IMR-90 (cell line): ENCODE data around the gene CUBN. TPM values are rescaled to one million over a fixed set of nuclear protein-coding genes. Genes with fewer than 3 reads are reported as not detected.

Experiments
- ATAC-seq: fragments of 200-7000 bp; cut with Tn5 transposase; 2 replicates; pipeline ENCODE4 v1.9.1; 2020; ENCODE audit warnings: low read depth, mild to moderate bottlenecking, moderate library complexity
- BruUV-seq: library from RNA; stranded (reverse); fragments of 400-500 nt; replicated peaks from 2 replicates; lab custom pipeline; 2021; lab: Mats Ljungman, UMichigan
- CTCF ChIA-PET: fragments of 300-600 bp; formaldehyde crosslinking; extraction: SDS; loops from one replicate; lab custom pipeline; 2021; ENCODE audit warnings: antibody characterized with exemption; lab: Yijun Ruan, JAX
- POLR2A ChIA-PET: fragments of 300-600 bp; sonication (Branson Sonifier 250); formaldehyde crosslinking; loops from one replicate; lab custom pipeline; 2022; ENCODE audit warnings: antibody characterized with exemption; ENCODE audit not compliant: unreplicated experiment; lab: Charles Lee
- DNase-seq: peaks from one replicate; pipeline ENCODE4 v3.0.0; 2013
- H2AFZ ChIP-seq: replicated peaks from 2 replicates; pipeline ENCODE3; 2013; ENCODE audit warnings: low read length, mild to moderate bottlenecking; ENCODE audit not compliant: poor library complexity
- H2AK5ac ChIP-seq: 2 replicates; pipeline ENCODE4 v1.6.1; 2013; ENCODE audit warnings: low read depth, low read length, inconsistent platforms
- H2AK9ac ChIP-seq: replicated peaks from 2 replicates; pipeline ENCODE3; 2013; ENCODE audit warnings: mild to moderate bottlenecking, low read depth, low read length, moderate library complexity; ENCODE audit not compliant: poor library complexity
- H2BK120ac ChIP-seq: 2 replicates; pipeline ENCODE4 v1.6.1; 2013; ENCODE audit warnings: low read depth, low read length, inconsistent platforms
- H2BK15ac ChIP-seq: 3 replicates; pipeline ENCODE4 v1.6.1; 2013; ENCODE audit warnings: low read depth, low read length, inconsistent platforms
- H2BK20ac ChIP-seq: 2 replicates; pipeline ENCODE4 v1.6.1; 2013; ENCODE audit warnings: low read depth, mild to moderate bottlenecking, inconsistent platforms, low read length, moderate library complexity
- H2BK5ac ChIP-seq: 2 replicates; pipeline ENCODE4 v1.6.1; 2013; ENCODE audit warnings: mild to moderate bottlenecking, low read depth, low read length, inconsistent platforms; ENCODE audit not compliant: poor library complexity, severe bottlenecking
- H3K14ac ChIP-seq: replicated peaks from 2 replicates; pipeline ENCODE4 v1.6.1; 2013; ENCODE audit warnings: low read depth, low read length, inconsistent platforms
- H3K18ac ChIP-seq: 2 replicates; pipeline ENCODE4 v1.6.1; 2013; ENCODE audit warnings: low read depth, low read length, control low read depth
- H3K23ac ChIP-seq: 2 replicates; pipeline ENCODE4 v1.6.1; 2013; ENCODE audit warnings: low read depth, low read length, inconsistent platforms
- H3K27ac ChIP-seq: 2 replicates; pipeline ENCODE4 v1.5.1; 2013; ENCODE audit warnings: mild to moderate bottlenecking, control low read depth, low read length; ENCODE audit not compliant: insufficient read depth
- H3K27me3 ChIP-seq: 2 replicates; pipeline ENCODE4 v1.6.1; 2013; ENCODE audit warnings: low read length; ENCODE audit not compliant: control insufficient read depth, insufficient read depth
- H3K36me3 ChIP-seq: 2 replicates; pipeline ENCODE4 v1.6.1; 2013; ENCODE audit warnings: low read length, mixed read lengths; ENCODE audit not compliant: control insufficient read depth, insufficient read depth
- H3K4ac ChIP-seq: 2 replicates; pipeline ENCODE4 v1.6.1; 2013; ENCODE audit warnings: low read depth, low read length, inconsistent platforms
- H3K4me1 ChIP-seq: 2 replicates; pipeline ENCODE4 v1.6.1; 2013; ENCODE audit warnings: low read length, mixed read lengths; ENCODE audit not compliant: control insufficient read depth, insufficient read depth
- H3K4me2 ChIP-seq: 2 replicates; pipeline ENCODE4 v1.6.1; 2013; ENCODE audit warnings: low read depth, mild to moderate bottlenecking, control low read depth, low read length, moderate library complexity
- H3K4me3 ChIP-seq: 2 replicates; pipeline ENCODE4 v1.5.1; 2013; ENCODE audit warnings: low read depth, mild to moderate bottlenecking, control low read depth, low read length, moderate library complexity; ENCODE audit not compliant: insufficient read depth
- H3K56ac ChIP-seq: 2 replicates; pipeline ENCODE4 v1.6.1; 2013; ENCODE audit warnings: low read length, inconsistent platforms; ENCODE audit not compliant: insufficient read depth; ENCODE audit errors: extremely low read depth
- H3K79me1 ChIP-seq, 2 experiments: 2 replicates each; pipeline ENCODE4 v1.6.1; 2013; ENCODE audit warnings: low read length in 2 of 2, inconsistent platforms in 1 of 2, low read depth in 1 of 2
- H3K9ac ChIP-seq: 2 replicates; pipeline ENCODE4 v1.6.1; 2013; ENCODE audit warnings: low read depth, low read length, control low read depth
- H3K9me1 ChIP-seq: 2 replicates; pipeline ENCODE4 v1.6.1; 2013; ENCODE audit warnings: low read length, inconsistent platforms; ENCODE audit not compliant: insufficient read depth
- H3K9me3 ChIP-seq: 2 replicates; pipeline ENCODE4 v1.6.1; 2013; ENCODE audit warnings: low read length; ENCODE audit not compliant: control insufficient read depth, insufficient read depth
- H4K20me1 ChIP-seq: 2 replicates; pipeline ENCODE4 v1.6.1; 2013; ENCODE audit warnings: low read length, inconsistent platforms; ENCODE audit not compliant: insufficient read depth
- H4K5ac ChIP-seq: 2 replicates; pipeline ENCODE4 v1.6.1; 2013; ENCODE audit warnings: mild to moderate bottlenecking, low read depth, low read length, control low read depth
- H4K8ac ChIP-seq, 2 experiments: 2 replicates each; pipeline ENCODE4 v1.6.1; 2013; ENCODE audit warnings: low read depth in 2 of 2, low read length in 2 of 2, control low read depth in 1 of 2, inconsistent platforms in 1 of 2
- H4K91ac ChIP-seq: 2 replicates; pipeline ENCODE4 v1.6.1; 2013; ENCODE audit warnings: low read depth, low read length, inconsistent platforms; ENCODE audit not compliant: insufficient read depth
- CEBPB ChIP-seq: IDR thresholded peaks from 2 replicates; pipeline ENCODE4 v1.6.1; 2012; ENCODE audit warnings: low read depth, low read length, improper control_type of control experiment
- CHD1 ChIP-seq: IDR thresholded peaks from 2 replicates; pipeline ENCODE4 v1.6.1; 2012; ENCODE audit warnings: low read depth, low read length, improper control_type of control experiment
- MAFK ChIP-seq: IDR thresholded peaks from 2 replicates; pipeline ENCODE4 v1.6.1; 2012; ENCODE audit warnings: low read depth, low read length, improper control_type of control experiment
- MAZ ChIP-seq: IDR thresholded peaks from 2 replicates; pipeline ENCODE4 v1.6.1; 2012; ENCODE audit warnings: low read depth, mild to moderate bottlenecking, low read length, improper control_type of control experiment, moderate library complexity, borderline replicate concordance
- MXI1 ChIP-seq: IDR thresholded peaks from 2 replicates; pipeline ENCODE4 v1.6.1; 2012; ENCODE audit warnings: low read depth, mild to moderate bottlenecking, low read length, moderate library complexity, borderline replicate concordance
- RCOR1 ChIP-seq: IDR thresholded peaks from 2 replicates; pipeline ENCODE4 v1.6.1; 2012; ENCODE audit warnings: mild to moderate bottlenecking, low read length, improper control_type of control experiment; ENCODE audit not compliant: insufficient replicate concordance
- RFX5 ChIP-seq: IDR thresholded peaks from 2 replicates; pipeline ENCODE4 v1.8.0; 2012; ENCODE audit warnings: low read depth, mild to moderate bottlenecking, low read length, moderate library complexity
- SMC3 ChIP-seq: fragments of 150-350 bp; IDR thresholded peaks from 2 replicates; pipeline ENCODE4 v1.6.1; 2016; ENCODE audit warnings: low read depth, mild to moderate bottlenecking, antibody characterized with exemption, low read length, moderate library complexity
- WGBS, 2 experiments: methylation state at CpG; one replicate each; pipeline versions ENCODE4 v1.1.5 to v1.1.7; 2013; ENCODE audit warnings: missing lambda C conversion rate in 2 of 2; ENCODE audit not compliant: insufficient read length in 1 of 2; ENCODE audit errors: extremely low coverage in 2 of 2; 5-methylcytosine and 5-hydroxymethylcytosine counted together
- dilution Hi-C: fragments of 300-500 bp; cut with HindIII; formaldehyde crosslinking; loops from one replicate; pipeline ENCODE4 v1.14.3; 2018; ENCODE audit warnings: low sequenced_read_pairs; ENCODE audit not compliant: unreplicated experiment
- in situ Hi-C: fragments of 300-500 bp; cut with MboI; formaldehyde crosslinking; loops from 3 replicates; pipeline ENCODE4 v1.14.3; 2019; ENCODE audit warnings: low sequenced_read_pairs, inconsistent platforms, mixed read lengths
- intact Hi-C: fragments of 100-400 bp; cut with micrococcal nuclease; formaldehyde crosslinking; loops from 2 replicates; pipeline ENCODE4 v1.10.0; 2022
- polyA plus RNA-seq, 3 experiments: library from polyadenylated mRNA; depleted of rRNA; stranded (reverse); fragments of >200 nt; gene quantifications; 2 replicates each; pipeline ENCODE4 v1.2.3, GENCODE V29; 2012; ENCODE audit warnings: low replicate concordance in 1 of 3
- total RNA-seq: library from RNA; depleted of rRNA; stranded (reverse); fragments of >200 nt; gene quantifications from 2 replicates; pipeline ENCODE4 v1.2.3, GENCODE V29; 2012
- TF ChIP-seq, protein P1 (sequence below): conservative IDR thresholded peaks from 2 replicates; pipeline ENCODE4 v1.5.1; 2012; ENCODE audit warnings: mild to moderate bottlenecking, low read depth, low read length, improper control_type of control experiment

The CUBN gene
- total and polyA plus RNA-seq, 2 of the 4 experiments (the other 2 are of a cell fraction), result 0.19 to 0.54 TPM

GRCh38 chr10:16957038-16957437, 172.6 kb downstream of the CUBN start:
- no peak overlapping the region for H2BK20ac ChIP-seq
- no TSS peak for BruUV-seq
- H3K4me3 ChIP-seq, result no peak overlapping the region
- H2AFZ ChIP-seq, result no peak overlapping the region
- no peak overlapping the region for H3K56ac ChIP-seq
- H2BK15ac ChIP-seq, result no peak overlapping the region
- H3K23ac ChIP-seq, result no peak overlapping the region
- peaks cover 2% of the 10 kb centered on the region; the same call in 1 of the 2 replicates for H3K9me1 ChIP-seq
- H4K5ac ChIP-seq, result no peak overlapping the region
- H4K91ac ChIP-seq, result no peak overlapping the region
- H2BK120ac ChIP-seq, result no peak overlapping the region
- in situ Hi-C loops, result no loop called here
- no peak overlapping the region for H3K4ac ChIP-seq
- ChIA-PET CTCF (no interaction called here), POLR2A (no interaction called here)
- no peaks in the 10 kb centered on the region for H3K9me3 ChIP-seq
- intact Hi-C loops, result no loop called here
- no peak overlapping the region for H2AK5ac ChIP-seq
- H3K4me2 ChIP-seq, result no peak overlapping the region
- H3K4me1 ChIP-seq, result peaks cover 5% of the 10 kb centered on the region; the same call in 1 of the 2 replicates
- no peak overlapping the region for H3K27ac ChIP-seq
- no peak overlapping the region for H3K14ac ChIP-seq
- ATAC-seq (no peak), DNase-seq (no peak)
- H2BK5ac ChIP-seq, result no peak overlapping the region
- no peaks in the 10 kb centered on the region for H3K36me3 ChIP-seq
- dilution Hi-C loops, result no loop called here
- H4K8ac ChIP-seq, result no peak overlapping the region
- H4K20me1 ChIP-seq, result no peaks in the 10 kb centered on the region
- no peaks in the 10 kb centered on the region for H3K79me1 ChIP-seq
- no peak overlapping the region for H3K9ac ChIP-seq
- H3K18ac ChIP-seq, result no peak overlapping the region
- H2AK9ac ChIP-seq, result no peak overlapping the region
- no peaks in the 10 kb centered on the region for H3K27me3 ChIP-seq
- TF ChIP-seq SMC3 (no peak), RCOR1 (no peak), MAZ (no peak), CHD1 (no peak), RFX5 (no peak), MXI1 (no peak), MAFK (no peak), CEBPB (no peak)
- TF ChIP-seq, protein P1, sequence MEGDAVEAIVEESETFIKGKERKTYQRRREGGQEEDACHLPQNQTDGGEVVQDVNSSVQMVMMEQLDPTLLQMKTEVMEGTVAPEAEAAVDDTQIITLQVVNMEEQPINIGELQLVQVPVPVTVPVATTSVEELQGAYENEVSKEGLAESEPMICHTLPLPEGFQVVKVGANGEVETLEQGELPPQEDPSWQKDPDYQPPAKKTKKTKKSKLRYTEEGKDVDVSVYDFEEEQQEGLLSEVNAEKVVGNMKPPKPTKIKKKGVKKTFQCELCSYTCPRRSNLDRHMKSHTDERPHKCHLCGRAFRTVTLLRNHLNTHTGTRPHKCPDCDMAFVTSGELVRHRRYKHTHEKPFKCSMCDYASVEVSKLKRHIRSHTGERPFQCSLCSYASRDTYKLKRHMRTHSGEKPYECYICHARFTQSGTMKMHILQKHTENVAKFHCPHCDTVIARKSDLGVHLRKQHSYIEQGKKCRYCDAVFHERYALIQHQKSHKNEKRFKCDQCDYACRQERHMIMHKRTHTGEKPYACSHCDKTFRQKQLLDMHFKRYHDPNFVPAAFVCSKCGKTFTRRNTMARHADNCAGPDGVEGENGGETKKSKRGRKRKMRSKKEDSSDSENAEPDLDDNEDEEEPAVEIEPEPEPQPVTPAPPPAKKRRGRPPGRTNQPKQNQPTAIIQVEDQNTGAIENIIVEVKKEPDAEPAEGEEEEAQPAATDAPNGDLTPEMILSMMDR, result no peak
- WGBS, 2 experiments, result 100% methylated on average over 1 of the region's 2 CpGs; no CpG with 5 or more reads in 1 of the 2 experiments
